HepG2 (cell line): ENCODE data around the gene ZFYVE21. TPM values are rescaled to one million over a fixed set of nuclear protein-coding genes. Genes with fewer than 3 reads are reported as not detected.

Experiments
- HNF4A ChIP-seq: sonication (generic); formaldehyde crosslinking; IDR thresholded peaks from 2 replicates; pipeline ENCODE4 v1.4.0; 2020; ENCODE audit warnings: missing genetic modification reagents
- KAT7 ChIP-seq: IDR thresholded peaks from 2 replicates; pipeline ENCODE4 v1.6.1; 2018; ENCODE audit warnings: borderline replicate concordance, missing compliant biosample characterization
- MEIS1 ChIP-seq: sonication (generic); formaldehyde crosslinking; IDR thresholded peaks from 2 replicates; pipeline ENCODE4 v1.9.0; 2021; ENCODE audit warnings: mild to moderate bottlenecking, missing genetic modification reagents, moderate library complexity, borderline replicate concordance
- NR2F1 ChIP-seq, 2 experiments: fragments of 450-650 bp in 1 of 2; formaldehyde crosslinking in 1 of 2; IDR thresholded peaks; 2 replicates each; pipeline versions ENCODE4 v1.5.0 to v1.6.1; 2016 to 2020; ENCODE audit warnings: mild to moderate bottlenecking in 1 of 2, missing compliant biosample characterization in 1 of 2, missing genetic modification reagents in 1 of 2, moderate library complexity in 1 of 2
- PAF1 ChIP-seq: IDR thresholded peaks from 2 replicates; pipeline ENCODE4 v1.6.1; 2016; ENCODE audit warnings: missing genetic modification reagents, missing compliant biosample characterization
- SCMH1 ChIP-seq: sonication (generic); formaldehyde crosslinking; IDR thresholded peaks from 2 replicates; pipeline ENCODE4 v1.9.0; 2021; ENCODE audit warnings: missing genetic modification reagents, mild to moderate bottlenecking, borderline replicate concordance
- SUZ12 ChIP-seq: fragments of 150-350 bp; IDR thresholded peaks from 2 replicates; pipeline ENCODE4 v1.6.1; 2014; ENCODE audit warnings: low read depth, low read length
- TAF1 ChIP-seq: sonication (generic); formaldehyde crosslinking; IDR thresholded peaks from 2 replicates; pipeline ENCODE4 v1.4.0; 2020; ENCODE audit warnings: missing genetic modification reagents
- TBX3 ChIP-seq: fragments of 450-650 bp; IDR thresholded peaks from 2 replicates; pipeline ENCODE4 v1.6.1; 2017; ENCODE audit warnings: antibody characterized with exemption, mild to moderate bottlenecking, inconsistent platforms, borderline replicate concordance
- ZNF260 ChIP-seq: sonication (generic); formaldehyde crosslinking; IDR thresholded peaks from 2 replicates; pipeline ENCODE4 v1.4.0; 2020; ENCODE audit warnings: missing genetic modification reagents, low read depth, mild to moderate bottlenecking, borderline replicate concordance
- ZNF614 ChIP-seq: IDR thresholded peaks from 2 replicates; pipeline ENCODE4 v1.6.1; 2018; ENCODE audit warnings: missing biosample characterization, missing genetic modification reagents, inconsistent platforms, borderline replicate concordance
- ZNF672 ChIP-seq: sonication (generic); formaldehyde crosslinking; IDR thresholded peaks from 2 replicates; pipeline ENCODE4 v1.8.1; 2022; ENCODE audit warnings: missing genetic modification reagents
- ZZZ3 ChIP-seq: sonication (generic); formaldehyde crosslinking; IDR thresholded peaks from 2 replicates; pipeline ENCODE4 v1.4.0; 2020; ENCODE audit warnings: missing genetic modification reagents, mild to moderate bottlenecking, borderline replicate concordance
- polyA plus RNA-seq, 8 experiments: library from polyadenylated mRNA; depleted of rRNA in 3 of 8; stranded (reverse) in 7 of 8; unstranded in 1 of 8; fragments of >200 nt; fragmentation: Illumina TruSeq in 4 of 8; extraction: Trizol in 4 of 8; gene quantifications; 2 replicates each; pipeline versions ENCODE4 v1.2.1 to v1.2.3, GENCODE V29; 2011 to 2016; ENCODE audit warnings: low read depth in 4 of 8, missing spikeins in 1 of 8, mixed read lengths in 1 of 8; ENCODE audit not compliant: insufficient read depth in 1 of 8
- total RNA-seq, 5 experiments: library from RNA; depleted of rRNA; stranded (reverse); fragments of >200 nt; fragmentation: Illumina TruSeq; extraction: Trizol; gene quantifications; 2 replicates each; pipeline ENCODE4 v1.2.3, GENCODE V29; 2016; ENCODE audit warnings: low read depth in 1 of 5
- TF ChIP-seq, protein P1 (sequence below): sonication (generic); formaldehyde crosslinking; IDR thresholded peaks from 2 replicates; pipeline ENCODE4 v1.4.0; 2020; ENCODE audit warnings: mild to moderate bottlenecking, missing genetic modification reagents
- TF ChIP-seq, protein P2 (sequence below): IDR thresholded peaks from 2 replicates; pipeline ENCODE4 v1.6.1; 2016; ENCODE audit warnings: low read depth, control low read depth
- TF ChIP-seq, protein P3 (sequence below): sonication (generic); formaldehyde crosslinking; IDR thresholded peaks from 2 replicates; pipeline ENCODE4 v1.4.0; 2020; ENCODE audit warnings: mild to moderate bottlenecking, missing genetic modification reagents
- TF ChIP-seq, protein P4 (sequence below): sonication (generic); formaldehyde crosslinking; IDR thresholded peaks from 2 replicates; pipeline ENCODE4 v1.4.0; 2020; ENCODE audit warnings: missing genetic modification reagents, borderline replicate concordance
- TF ChIP-seq, protein P5 (sequence below): sonication (generic); formaldehyde crosslinking; IDR thresholded peaks from 2 replicates; pipeline ENCODE4 v1.8.0; 2022; ENCODE audit warnings: missing genetic modification reagents, mild to moderate bottlenecking, inconsistent platforms, borderline replicate concordance

Gene ZFYVE21
- total and polyA plus RNA-seq, 2 of the 13 experiments (the other 11 are each of a cell fraction or from before 2014, with no cell fraction given), result 34.3 to 34.4 TPM

DNA sequence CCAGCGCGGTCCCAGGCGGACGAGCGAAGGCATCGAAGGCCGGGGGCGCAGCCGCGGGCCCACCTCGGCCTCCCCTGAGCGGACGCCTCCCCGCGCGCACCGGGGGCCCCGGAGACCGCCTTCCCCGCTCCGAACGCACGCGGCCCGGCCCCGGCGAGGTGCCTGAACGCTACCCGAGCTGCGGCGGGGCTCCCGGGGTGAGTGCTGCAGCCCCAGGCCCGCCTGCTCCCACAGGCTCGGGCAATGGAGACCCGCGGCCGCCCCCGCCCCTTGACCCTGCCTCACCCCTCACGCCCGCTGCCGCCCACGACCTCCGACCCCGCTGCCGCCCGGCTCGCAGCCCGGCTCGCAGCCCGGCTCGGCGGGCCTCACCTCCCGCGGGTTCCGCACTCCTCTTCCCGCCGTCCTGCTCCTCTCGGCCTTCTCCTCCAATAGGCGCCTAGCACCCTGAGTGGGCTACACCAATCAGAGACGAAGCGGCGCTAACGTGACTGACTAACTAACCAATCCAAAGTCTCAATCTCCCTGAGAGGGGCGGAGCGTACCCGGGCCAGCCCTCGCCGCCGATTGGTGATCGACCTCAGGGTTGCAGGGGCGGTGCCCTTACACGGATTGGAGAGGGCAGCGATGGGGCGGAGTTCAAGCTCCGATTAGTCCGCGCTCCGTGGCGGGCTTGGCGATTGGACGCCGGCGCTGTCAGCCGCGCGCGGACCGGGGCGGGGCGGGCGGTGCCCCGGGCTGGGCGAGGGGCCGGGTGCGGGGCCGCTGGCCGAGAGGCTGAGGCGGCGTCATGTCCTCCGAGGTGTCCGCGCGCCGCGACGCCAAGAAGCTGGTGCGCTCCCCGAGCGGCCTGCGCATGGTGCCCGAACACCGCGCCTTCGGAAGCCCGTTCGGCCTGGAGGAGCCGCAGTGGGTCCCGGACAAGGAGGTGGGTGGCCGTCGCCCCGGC lies at the start of gene ZFYVE21, which contains the start of gene XRCC3 (continued):
- TF ChIP-seq SUZ12, result no peak
- TF ChIP-seq ZNF614, result no peak
- TF ChIP-seq, protein P1, sequence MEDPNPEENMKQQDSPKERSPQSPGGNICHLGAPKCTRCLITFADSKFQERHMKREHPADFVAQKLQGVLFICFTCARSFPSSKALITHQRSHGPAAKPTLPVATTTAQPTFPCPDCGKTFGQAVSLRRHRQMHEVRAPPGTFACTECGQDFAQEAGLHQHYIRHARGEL (CRISPR knock-in tag), result no peak
- TF ChIP-seq, protein P2, sequence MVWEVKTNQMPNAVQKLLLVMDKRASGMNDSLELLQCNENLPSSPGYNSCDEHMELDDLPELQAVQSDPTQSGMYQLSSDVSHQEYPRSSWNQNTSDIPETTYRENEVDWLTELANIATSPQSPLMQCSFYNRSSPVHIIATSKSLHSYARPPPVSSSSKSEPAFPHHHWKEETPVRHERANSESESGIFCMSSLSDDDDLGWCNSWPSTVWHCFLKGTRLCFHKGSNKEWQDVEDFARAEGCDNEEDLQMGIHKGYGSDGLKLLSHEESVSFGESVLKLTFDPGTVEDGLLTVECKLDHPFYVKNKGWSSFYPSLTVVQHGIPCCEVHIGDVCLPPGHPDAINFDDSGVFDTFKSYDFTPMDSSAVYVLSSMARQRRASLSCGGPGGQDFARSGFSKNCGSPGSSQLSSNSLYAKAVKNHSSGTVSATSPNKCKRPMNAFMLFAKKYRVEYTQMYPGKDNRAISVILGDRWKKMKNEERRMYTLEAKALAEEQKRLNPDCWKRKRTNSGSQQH (CRISPR knock-in tag), result peak; percentile 61; the same call in 1 of the 2 replicates
- no peak for TF ChIP-seq HNF4A (CRISPR knock-in tag)
- no peak for TF ChIP-seq PAF1 (CRISPR knock-in tag)
- TF ChIP-seq, protein P3, sequence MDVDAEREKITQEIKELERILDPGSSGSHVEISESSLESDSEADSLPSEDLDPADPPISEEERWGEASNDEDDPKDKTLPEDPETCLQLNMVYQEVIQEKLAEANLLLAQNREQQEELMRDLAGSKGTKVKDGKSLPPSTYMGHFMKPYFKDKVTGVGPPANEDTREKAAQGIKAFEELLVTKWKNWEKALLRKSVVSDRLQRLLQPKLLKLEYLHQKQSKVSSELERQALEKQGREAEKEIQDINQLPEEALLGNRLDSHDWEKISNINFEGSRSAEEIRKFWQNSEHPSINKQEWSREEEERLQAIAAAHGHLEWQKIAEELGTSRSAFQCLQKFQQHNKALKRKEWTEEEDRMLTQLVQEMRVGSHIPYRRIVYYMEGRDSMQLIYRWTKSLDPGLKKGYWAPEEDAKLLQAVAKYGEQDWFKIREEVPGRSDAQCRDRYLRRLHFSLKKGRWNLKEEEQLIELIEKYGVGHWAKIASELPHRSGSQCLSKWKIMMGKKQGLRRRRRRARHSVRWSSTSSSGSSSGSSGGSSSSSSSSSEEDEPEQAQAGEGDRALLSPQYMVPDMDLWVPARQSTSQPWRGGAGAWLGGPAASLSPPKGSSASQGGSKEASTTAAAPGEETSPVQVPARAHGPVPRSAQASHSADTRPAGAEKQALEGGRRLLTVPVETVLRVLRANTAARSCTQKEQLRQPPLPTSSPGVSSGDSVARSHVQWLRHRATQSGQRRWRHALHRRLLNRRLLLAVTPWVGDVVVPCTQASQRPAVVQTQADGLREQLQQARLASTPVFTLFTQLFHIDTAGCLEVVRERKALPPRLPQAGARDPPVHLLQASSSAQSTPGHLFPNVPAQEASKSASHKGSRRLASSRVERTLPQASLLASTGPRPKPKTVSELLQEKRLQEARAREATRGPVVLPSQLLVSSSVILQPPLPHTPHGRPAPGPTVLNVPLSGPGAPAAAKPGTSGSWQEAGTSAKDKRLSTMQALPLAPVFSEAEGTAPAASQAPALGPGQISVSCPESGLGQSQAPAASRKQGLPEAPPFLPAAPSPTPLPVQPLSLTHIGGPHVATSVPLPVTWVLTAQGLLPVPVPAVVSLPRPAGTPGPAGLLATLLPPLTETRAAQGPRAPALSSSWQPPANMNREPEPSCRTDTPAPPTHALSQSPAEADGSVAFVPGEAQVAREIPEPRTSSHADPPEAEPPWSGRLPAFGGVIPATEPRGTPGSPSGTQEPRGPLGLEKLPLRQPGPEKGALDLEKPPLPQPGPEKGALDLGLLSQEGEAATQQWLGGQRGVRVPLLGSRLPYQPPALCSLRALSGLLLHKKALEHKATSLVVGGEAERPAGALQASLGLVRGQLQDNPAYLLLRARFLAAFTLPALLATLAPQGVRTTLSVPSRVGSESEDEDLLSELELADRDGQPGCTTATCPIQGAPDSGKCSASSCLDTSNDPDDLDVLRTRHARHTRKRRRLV (CRISPR knock-in tag), result no peak
- TF ChIP-seq TAF1 (CRISPR knock-in tag), result peak; percentile 69
- TF ChIP-seq, protein P4, sequence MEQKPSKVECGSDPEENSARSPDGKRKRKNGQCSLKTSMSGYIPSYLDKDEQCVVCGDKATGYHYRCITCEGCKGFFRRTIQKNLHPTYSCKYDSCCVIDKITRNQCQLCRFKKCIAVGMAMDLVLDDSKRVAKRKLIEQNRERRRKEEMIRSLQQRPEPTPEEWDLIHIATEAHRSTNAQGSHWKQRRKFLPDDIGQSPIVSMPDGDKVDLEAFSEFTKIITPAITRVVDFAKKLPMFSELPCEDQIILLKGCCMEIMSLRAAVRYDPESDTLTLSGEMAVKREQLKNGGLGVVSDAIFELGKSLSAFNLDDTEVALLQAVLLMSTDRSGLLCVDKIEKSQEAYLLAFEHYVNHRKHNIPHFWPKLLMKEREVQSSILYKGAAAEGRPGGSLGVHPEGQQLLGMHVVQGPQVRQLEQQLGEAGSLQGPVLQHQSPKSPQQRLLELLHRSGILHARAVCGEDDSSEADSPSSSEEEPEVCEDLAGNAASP (CRISPR knock-in tag), result no peak
- no peak for TF ChIP-seq ZNF260 (CRISPR knock-in tag)
- TF ChIP-seq NR2F1 (CRISPR knock-in tag; IDR thresholded peaks at IDR 0.05), result peak in 1 of 2 experiments; percentile 50; a peak in 1 of 4 replicates
- TF ChIP-seq MEIS1 (CRISPR knock-in tag), result 0 out of 2 replicates have a peak, but pooled peaks have one; percentile 18
- no peak for TF ChIP-seq ZNF672 (CRISPR knock-in tag)
- TF ChIP-seq KAT7 (CRISPR knock-in tag), result no peak
- TF ChIP-seq SCMH1 (CRISPR knock-in tag), result no peak
- TF ChIP-seq, protein P5, sequence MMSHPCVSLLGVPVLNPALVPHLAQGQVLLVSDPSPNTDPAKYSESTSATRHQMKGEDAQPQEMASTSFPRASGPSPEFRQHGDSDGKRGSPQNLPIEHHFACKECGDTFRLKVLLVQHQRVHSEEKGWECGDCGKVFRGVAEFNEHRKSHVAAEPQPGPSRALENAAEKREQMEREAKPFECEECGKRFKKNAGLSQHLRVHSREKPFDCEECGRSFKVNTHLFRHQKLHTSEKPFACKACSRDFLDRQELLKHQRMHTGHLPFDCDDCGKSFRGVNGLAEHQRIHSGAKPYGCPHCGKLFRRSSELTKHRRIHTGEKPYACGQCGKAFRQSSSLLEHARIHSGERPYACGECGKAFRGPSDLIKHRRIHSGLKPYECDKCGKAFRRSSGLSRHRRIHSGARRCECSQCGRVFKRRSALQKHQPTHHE (CRISPR knock-in tag), result no peak
- TF ChIP-seq TBX3, result no peak
- TF ChIP-seq ZZZ3 (CRISPR knock-in tag), result no peak
